Activated effector memory CD4-positive, alpha-beta T cell treated with Interleukin-2 at 50 U/mL for 16 hours (primary cell): ENCODE data around the gene CRTC1.

Experiments
- DNase-seq: peaks from one replicate; pipeline ENCODE4 v3.0.0-alpha.2; 2020

Gene CRTC1

GRCh38 chr19:18772620-18773587 is 89.4 kb downstream of the CRTC1 start:
- no peak for DNase-seq

- DNase-seq, result no peak
Observed at GRCh38 chr19:18773682-18774081, 90.2 kb downstream of the CRTC1 start.

- no peak for DNase-seq
Observed at GRCh38 chr19:18774107-18774506, 90.6 kb downstream of the CRTC1 start.

GRCh38 chr19:18774782-18775444 is 91.4 kb downstream of the CRTC1 start:
- no peak for DNase-seq

GRCh38 chr19:18775586-18776287 is 92.3 kb downstream of the CRTC1 start:
- no peak for DNase-seq

- DNase-seq, result no peak
Observed at GRCh38 chr19:18776288-18776594, 92.8 kb downstream of the CRTC1 start.

- DNase-seq, result no peak
Observed at GRCh38 chr19:18776736-18777135, 93.3 kb downstream of the CRTC1 start.

GRCh38 chr19:18777301-18778075 is 94.0 kb downstream of the CRTC1 start:
- DNase-seq, result no peak

GRCh38 chr19:18778076-18778389 is 94.6 kb downstream of the CRTC1 start:
- no peak for DNase-seq

- no peak for DNase-seq
Observed at GRCh38 chr19:18778826-18779495, 95.5 kb downstream of the CRTC1 start.

- DNase-seq, result no peak
Observed at GRCh38 chr19:18780081-18780480, 96.6 kb downstream of the CRTC1 start.

GRCh38 chr19:18780631-18781030 is 97.2 kb downstream of the CRTC1 start:
- no peak for DNase-seq

- no peak for DNase-seq
Observed at GRCh38 chr19:18781047-18781600, 97.6 kb downstream of the CRTC1 start.

GRCh38 chr19:18781885-18782527 is 98.5 kb downstream of the CRTC1 start:
- no peak for DNase-seq

GRCh38 chr19:18782559-18783225 is 99.2 kb downstream of the CRTC1 start:
- no peak for DNase-seq

GRCh38 chr19:18783958-18784785 is 100.7 kb downstream of the CRTC1 start:
- DNase-seq, result no peak

- DNase-seq, result no peak
Observed at GRCh38 chr19:18784786-18785120, 101.3 kb downstream of the CRTC1 start.

- peak; percentile 26 for DNase-seq
Observed at GRCh38 chr19:18785179-18786124, 102.0 kb downstream of the CRTC1 start.
